WTC11 (cell line): ENCODE results near the gene BEX2. TPM values are rescaled to one million over a fixed set of nuclear protein-coding genes. Genes with fewer than 3 reads are reported as not detected.
A peak's percentile ranks its signal among the peaks of the same experiment; 100 is the strongest.

Experiments used
- ATAC-seq: fragments of 200-7000 bp; cut with Tn5 transposase; 2 replicates; pipeline ENCODE4 v1.10.0; 2021; ENCODE audit warnings: mild to moderate bottlenecking, moderate library complexity
- CTCF ChIA-PET: fragments of 300-600 bp; sonication (Branson Sonifier 250); formaldehyde crosslinking; loops from one replicate; lab custom pipeline; 2021; ENCODE audit warnings: antibody characterized with exemption; lab: Charles Lee
- POLR2A ChIA-PET: fragments of 350-600 bp; sonication (Branson Sonifier 250); formaldehyde crosslinking; loops from one replicate; lab custom pipeline; 2021; ENCODE audit warnings: antibody characterized with exemption; lab: Charles Lee
- DNase-seq: peaks from one replicate; pipeline ENCODE4 v3.0.0; 2021; ENCODE audit warnings: low spot score
- H3K27ac Mint-ChIP-seq: 2 replicates; pipeline ENCODE4 v1.8.0; 2021; ENCODE audit warnings: mixed read lengths
- H3K27me3 Mint-ChIP-seq: 2 replicates; pipeline ENCODE4 v1.8.0; 2021; ENCODE audit warnings: low read depth, mild to moderate bottlenecking, moderate library complexity, mixed read lengths
- H3K36me3 Mint-ChIP-seq: 2 replicates; pipeline ENCODE4 v1.8.0; 2021; ENCODE audit warnings: mixed read lengths
- H3K4me1 Mint-ChIP-seq: 2 replicates; pipeline ENCODE4 v1.8.0; 2022; ENCODE audit warnings: mixed read lengths
- H3K4me3 Mint-ChIP-seq: 2 replicates; pipeline ENCODE4 v1.8.0; 2021; ENCODE audit warnings: mild to moderate bottlenecking, moderate library complexity, mixed read lengths
- H3K9me3 Mint-ChIP-seq: 2 replicates; pipeline ENCODE4 v1.8.0; 2021; ENCODE audit warnings: mixed read lengths
- CREB1 ChIP-seq: sonication (generic); formaldehyde crosslinking; IDR thresholded peaks from 2 replicates; pipeline ENCODE4 v1.8.0; 2023; ENCODE audit warnings: mild to moderate bottlenecking, missing genetic modification reagents
- CREM ChIP-seq: sonication (generic); formaldehyde crosslinking; IDR thresholded peaks from 2 replicates; pipeline ENCODE4 v1.8.1; 2022; ENCODE audit warnings: mild to moderate bottlenecking, missing genetic modification reagents, moderate library complexity
- ERG ChIP-seq: fragments of 250-450 bp; sonication (Bioruptor Pico); IDR thresholded peaks from 2 replicates; pipeline ENCODE4 v1.8.0; 2021; ENCODE audit warnings: mild to moderate bottlenecking
- FOXK1 ChIP-seq: sonication (generic); formaldehyde crosslinking; IDR thresholded peaks from 2 replicates; pipeline ENCODE4 v1.8.0; 2022; ENCODE audit warnings: mild to moderate bottlenecking, moderate library complexity, missing genetic modification reagents
- FOXP1 ChIP-seq: sonication (generic); formaldehyde crosslinking; IDR thresholded peaks from 2 replicates; pipeline ENCODE4 v1.8.0; 2022; ENCODE audit warnings: missing genetic modification reagents, mild to moderate bottlenecking, moderate library complexity, borderline replicate concordance
- FOXP4 ChIP-seq: sonication (generic); formaldehyde crosslinking; IDR thresholded peaks from 2 replicates; pipeline ENCODE4 v1.8.0; 2022; ENCODE audit warnings: mild to moderate bottlenecking, missing genetic modification reagents
- JAZF1 ChIP-seq: fragments of 250-450 bp; sonication (Bioruptor Pico); IDR thresholded peaks from 2 replicates; pipeline ENCODE4 v1.9.0; 2021; ENCODE audit warnings: moderate library complexity, mild to moderate bottlenecking, inconsistent platforms
- MLX ChIP-seq: sonication (generic); formaldehyde crosslinking; IDR thresholded peaks from 2 replicates; pipeline ENCODE4 v1.8.1; 2023; ENCODE audit warnings: mild to moderate bottlenecking, missing genetic modification reagents, moderate library complexity
- NR1H2 ChIP-seq: sonication (generic); formaldehyde crosslinking; IDR thresholded peaks from 2 replicates; pipeline ENCODE4 v1.9.0; 2021; ENCODE audit warnings: mild to moderate bottlenecking, moderate library complexity, missing genetic modification reagents
- NR2C2 ChIP-seq: sonication (generic); formaldehyde crosslinking; IDR thresholded peaks from 2 replicates; pipeline ENCODE4 v1.8.0; 2022; ENCODE audit warnings: mild to moderate bottlenecking, missing genetic modification reagents
- PRRX2 ChIP-seq: fragments of 250-450 bp; sonication (Bioruptor Pico); IDR thresholded peaks from 2 replicates; pipeline ENCODE4 v1.8.0; 2021; ENCODE audit warnings: mild to moderate bottlenecking
- ZNF281 ChIP-seq: sonication (generic); formaldehyde crosslinking; IDR thresholded peaks from 2 replicates; pipeline ENCODE4 v1.8.0; 2023; ENCODE audit warnings: mild to moderate bottlenecking, missing genetic modification reagents
- ZNF317 ChIP-seq: sonication (generic); formaldehyde crosslinking; IDR thresholded peaks from 2 replicates; pipeline ENCODE4 v1.8.1; 2023; ENCODE audit warnings: low read depth, mild to moderate bottlenecking, moderate library complexity, missing genetic modification reagents, borderline replicate concordance
- ZNF416 ChIP-seq: fragments of 250-450 bp; sonication (Bioruptor Pico); IDR thresholded peaks from 2 replicates; pipeline ENCODE4 v1.9.0; 2021; ENCODE audit warnings: mild to moderate bottlenecking, inconsistent platforms
- ZNF423 ChIP-seq: fragments of 250-450 bp; sonication (Bioruptor Pico); IDR thresholded peaks from 2 replicates; pipeline ENCODE4 v2.1.2; 2022; ENCODE audit warnings: mild to moderate bottlenecking, moderate library complexity
- total RNA-seq: library from RNA; stranded (reverse); gene quantifications from 3 replicates; pipeline ENCODE4 v1.2.3, GENCODE V29; 2021

Gene BEX2
- total RNA-seq, 1 experiment from 2014 or later, result 30.6 TPM

- no peak for TF ChIP-seq ZNF423 (CRISPR knock-in tag)
- TF ChIP-seq ERG (CRISPR knock-in tag), result no peak
- no peak for TF ChIP-seq ZNF317
- no peak for TF ChIP-seq FOXK1 (CRISPR knock-in tag)
- no peak for TF ChIP-seq NR1H2 (CRISPR knock-in tag)
- TF ChIP-seq MLX, result no peak
- no peak for TF ChIP-seq CREM (CRISPR knock-in tag)
- no peak for TF ChIP-seq JAZF1 (CRISPR knock-in tag)
- TF ChIP-seq FOXP1, result no peak
- no peak for TF ChIP-seq ZNF416 (CRISPR knock-in tag)
- TF ChIP-seq CREB1 (CRISPR knock-in tag), result no peak
- TF ChIP-seq PRRX2, result no peak
These were observed 47.1 kb upstream of the BEX2 start for GRCh38 chrX:103357871-103358270.

GRCh38 chrX:103356858-103357257, 46.1 kb upstream of the BEX2 start:
- H3K27ac Mint-ChIP-seq, result peak overlapping the region; percentile 98
- ATAC-seq (peak; percentile 66), DNase-seq (no peak)
- peaks cover 3% of the 10 kb centered on the region; the same call in 1 of the 2 replicates for H3K27me3 Mint-ChIP-seq
- peaks cover 9% of the 10 kb centered on the region for H3K36me3 Mint-ChIP-seq
- CTCF ChIA-PET, result interaction anchor here (1.2 to 1.5 kb wide), 2 partner anchors 11 to 108 kb away, joined by 4 to 11 read pairs; no protein-coding TSS in a partner anchor
- TF ChIP-seq ZNF281 (CRISPR knock-in tag) (no peak), NR2C2 (CRISPR knock-in tag) (no peak), ZNF416 (CRISPR knock-in tag) (no peak), FOXP4 (CRISPR knock-in tag) (no peak), ERG (CRISPR knock-in tag) (no peak)
- TF ChIP-seq, all 79 proteins: peak for 0
- POLR2A ChIA-PET, result interaction anchor here (0.6 to 2.4 kb wide), 5 partner anchors 13 to 107 kb away, joined by 3 to 25 read pairs (median 6); partner anchors contain the start of gene BEX3
- H3K4me3 Mint-ChIP-seq, result peak overlapping the region; percentile 94
- no peaks in the 10 kb centered on the region for H3K9me3 Mint-ChIP-seq
- peaks cover 13% of the 10 kb centered on the region for H3K4me1 Mint-ChIP-seq

More at GRCh38 chrX:103357871-103358270, 47.1 kb upstream of the BEX2 start:
- H3K27ac Mint-ChIP-seq, result no peak overlapping the region
- peaks cover 20% of the 10 kb centered on the region for H3K4me1 Mint-ChIP-seq
- DNase-seq, result no peak
- ATAC-seq, result no peak
- no peaks in the 10 kb centered on the region for H3K9me3 Mint-ChIP-seq
- peaks cover 3% of the 10 kb centered on the region; the same call in 1 of the 2 replicates for H3K27me3 Mint-ChIP-seq
- H3K36me3 Mint-ChIP-seq, result peaks cover 9% of the 10 kb centered on the region
- ChIA-PET CTCF (no interaction called here), POLR2A (interaction anchor here (2.0 to 2.4 kb wide), 2 partner anchors 19 to 46 kb away, joined by 10 to 25 read pairs; partner anchors contain the start of gene BEX3)
- peak overlapping the region; percentile 94 for H3K4me3 Mint-ChIP-seq
